Mesendoderm (in vitro differentiated cells): Measurements from ENCODE around the gene NELFA. TPM values are rescaled to one million over a fixed set of nuclear protein-coding genes. Genes with fewer than 3 reads are reported as not detected.

ENCODE experiments used
- DNase-seq: peaks from one replicate; pipeline ENCODE4 v3.0.0; 2013
- H2AK5ac ChIP-seq: 2 replicates; pipeline ENCODE4 v1.6.1; 2013; ENCODE audit warnings: low read length, inconsistent platforms
- H2BK120ac ChIP-seq: 2 replicates; pipeline ENCODE4 v1.6.1; 2013; ENCODE audit warnings: low read depth, mild to moderate bottlenecking, low read length, moderate library complexity, mixed read lengths
- H2BK15ac ChIP-seq: replicated peaks from 2 replicates; pipeline ENCODE4 v1.6.1; 2013; ENCODE audit warnings: low read depth, mild to moderate bottlenecking, moderate library complexity
- H2BK5ac ChIP-seq: 2 replicates; pipeline ENCODE4 v1.6.1; 2013; ENCODE audit warnings: low read length, inconsistent platforms
- H3K18ac ChIP-seq: 2 replicates; pipeline ENCODE4 v1.6.1; 2013; ENCODE audit warnings: mild to moderate bottlenecking, low read length, mixed read lengths
- H3K23ac ChIP-seq: one replicate; pipeline ENCODE4 v1.6.1; 2013; ENCODE audit warnings: low read length
- H3K27ac ChIP-seq: 2 replicates; pipeline ENCODE4 v1.5.1; 2013; ENCODE audit warnings: low read depth, mild to moderate bottlenecking, inconsistent platforms, low read length, moderate library complexity
- H3K27me3 ChIP-seq: 2 replicates; pipeline ENCODE4 v1.6.1; 2013; ENCODE audit warnings: low read length, control low read depth, mild to moderate bottlenecking, inconsistent platforms; ENCODE audit not compliant: insufficient read depth, poor library complexity
- H3K36me3 ChIP-seq: 2 replicates; pipeline ENCODE4 v1.6.1; 2013; ENCODE audit warnings: low read length, inconsistent platforms; ENCODE audit not compliant: control insufficient read depth, insufficient read depth
- H3K4ac ChIP-seq: one replicate; pipeline ENCODE4 v1.6.1; 2013; ENCODE audit warnings: low read depth, mild to moderate bottlenecking, low read length, moderate library complexity
- H3K4me1 ChIP-seq: 2 replicates; pipeline ENCODE4 v1.6.1; 2013; ENCODE audit warnings: low read depth, low read length, inconsistent platforms; ENCODE audit not compliant: control insufficient read depth
- H3K4me2 ChIP-seq: 2 replicates; pipeline ENCODE4 v1.6.1; 2013; ENCODE audit warnings: low read length
- H3K4me3 ChIP-seq: 2 replicates; pipeline ENCODE4 v1.5.1; 2013; ENCODE audit warnings: mild to moderate bottlenecking, low read length
- H3K56ac ChIP-seq: one replicate; pipeline ENCODE4 v1.6.1; 2013; ENCODE audit warnings: low read length
- H3K79me1 ChIP-seq: 2 replicates; pipeline ENCODE4 v1.6.1; 2013; ENCODE audit warnings: low read length, inconsistent platforms
- H3K79me2 ChIP-seq: 2 replicates; pipeline ENCODE4 v1.6.1; 2013; ENCODE audit warnings: mild to moderate bottlenecking, low read length; ENCODE audit not compliant: control insufficient read depth, insufficient read depth
- H3K9ac ChIP-seq: 2 replicates; pipeline ENCODE4 v1.6.1; 2013; ENCODE audit warnings: low read length, inconsistent platforms
- H4K5ac ChIP-seq: one replicate; pipeline ENCODE4 v1.6.1; 2013; ENCODE audit warnings: low read length
- H4K8ac ChIP-seq: one replicate; pipeline ENCODE4 v1.6.1; 2013; ENCODE audit warnings: low read depth, mild to moderate bottlenecking, control low read depth, low read length, moderate library complexity
- WGBS: extraction: QIAGEN DNeasy Blood & Tissue Kit; methylation state at CpG from one replicate; pipeline ENCODE4 v1.1.7; 2013; ENCODE audit warnings: low lambda C conversion rate, missing lambda C conversion rate; ENCODE audit not compliant: insufficient coverage; ENCODE audit errors: extremely low coverage; 5-methylcytosine and 5-hydroxymethylcytosine counted together
- polyA plus RNA-seq, 2 experiments: library from polyadenylated mRNA; stranded (reverse); fragments of 200-250 nt; gene quantifications; one replicate each; pipeline ENCODE4 v1.2.3, GENCODE V29; 2013

The NELFA gene
- 40.5 TPM for polyA plus RNA-seq (2013, experiment 1 of 2)
- polyA plus RNA-seq (2013, experiment 2 of 2), result 39.0 TPM

GRCh38 chr4:2008921-2009650, at the start of gene NELFA:
TSS of gene NELFA (minus strand) at chr4:2008974. CDS start at chr4:2008959, 15 bp downstream.
- peak within 1 kb of the TSS; percentile 61 for H3K18ac ChIP-seq

GRCh38 chr4:2057382-2058065, 48.8 kb upstream of the NELFA start:
- Histone ChIP-seq H3K27me3 (peaks cover 24% of the 10 kb centered on the region), H2BK120ac (no peak overlapping the region), H3K4me3 (no peak overlapping the region), H3K4ac (no peak overlapping the region), H3K79me2 (no peaks in the 10 kb centered on the region), H3K4me2 (no peak overlapping the region), H3K18ac (no peak overlapping the region), H2BK15ac (no peak overlapping the region), H3K36me3 (no peaks in the 10 kb centered on the region), H4K5ac (no peak overlapping the region), H3K79me1 (no peaks in the 10 kb centered on the region), H2AK5ac (no peak overlapping the region), H3K27ac (no peak overlapping the region), H3K56ac (no peak overlapping the region), H4K8ac (no peak overlapping the region), H3K9ac (no peak overlapping the region), H3K4me1 (no peaks in the 10 kb centered on the region), H2BK5ac (no peak overlapping the region), H3K23ac (no peak overlapping the region)
- DNase-seq, result no peak
- no CpG with 5 or more reads among the region's 26 CpGs for WGBS

More at GRCh38 chr4:2008921-2009650, at the start of gene NELFA:
- Histone ChIP-seq H4K5ac (no peak within 1 kb of the TSS), H3K36me3 (no peaks in the 10 kb centered on the region), H3K79me2 (peaks cover 32% of the 10 kb centered on the region), H3K27ac (peak within 1 kb of the TSS; percentile 94), H2BK120ac (no peak within 1 kb of the TSS), H3K56ac (peak within 1 kb of the TSS; percentile 100), H2BK5ac (peak within 1 kb of the TSS; percentile 97), H3K4me1 (peaks cover 5% of the 10 kb centered on the region), H3K23ac (no peak within 1 kb of the TSS), H3K4ac (peak within 1 kb of the TSS; percentile 64), H3K9ac (peak within 1 kb of the TSS; percentile 100), H2AK5ac (no peak within 1 kb of the TSS), H3K79me1 (peaks cover 16% of the 10 kb centered on the region), H3K4me3 (peak within 1 kb of the TSS; percentile 99), H3K27me3 (no peaks in the 10 kb centered on the region), H2BK15ac (no peak within 1 kb of the TSS), H3K4me2 (peak within 1 kb of the TSS; percentile 81), H4K8ac (peak within 1 kb of the TSS; percentile 83)
- no CpG with 5 or more reads among the region's 95 CpGs for WGBS
- DNase-seq, result peak; percentile 97

DNA sequence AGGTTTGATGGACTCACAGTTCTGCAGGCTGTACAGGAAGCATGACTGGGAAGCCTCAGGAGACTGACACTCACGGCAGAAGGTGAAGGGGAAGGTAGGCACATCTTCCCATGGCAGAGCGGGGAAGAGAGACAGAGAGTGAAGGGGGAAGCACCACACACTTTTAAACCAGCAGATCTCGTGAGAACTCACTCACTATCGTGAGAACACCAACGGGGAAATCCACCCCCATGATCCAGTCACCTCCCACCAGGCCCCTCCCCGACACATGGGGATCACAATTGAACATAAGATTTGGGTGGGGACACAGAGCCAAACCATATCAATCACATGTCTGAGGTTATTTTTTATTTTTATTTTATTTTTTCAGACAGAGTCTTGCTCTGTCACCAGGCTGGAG, 45.4 kb upstream of the NELFA start:
- no CpG with 5 or more reads among the region's 6 CpGs for WGBS
- H3K4me3 ChIP-seq, result no peak overlapping the region
- H3K4me2 ChIP-seq, result no peak overlapping the region
- no peak overlapping the region for H3K4ac ChIP-seq
- no peak overlapping the region for H3K56ac ChIP-seq
- H2BK15ac ChIP-seq, result no peak overlapping the region
- no peaks in the 10 kb centered on the region for H3K4me1 ChIP-seq
- H3K18ac ChIP-seq, result no peak overlapping the region
- no peak overlapping the region for H3K27ac ChIP-seq
- no peak overlapping the region for H2AK5ac ChIP-seq
- H3K23ac ChIP-seq, result no peak overlapping the region
- no peaks in the 10 kb centered on the region for H3K36me3 ChIP-seq
- no peaks in the 10 kb centered on the region for H3K79me2 ChIP-seq
- H3K9ac ChIP-seq, result no peak overlapping the region
- H2BK5ac ChIP-seq, result no peak overlapping the region
- peaks cover 16% of the 10 kb centered on the region for H3K27me3 ChIP-seq
- DNase-seq, result no peak
- no peaks in the 10 kb centered on the region for H3K79me1 ChIP-seq
- H4K8ac ChIP-seq, result no peak overlapping the region
- H4K5ac ChIP-seq, result no peak overlapping the region
- no peak overlapping the region for H2BK120ac ChIP-seq

GRCh38 chr4:2051086-2051485, 42.3 kb upstream of the NELFA start:
- H3K4ac ChIP-seq, result no peak overlapping the region

GRCh38 chr4:2049811-2050210, 41.0 kb upstream of the NELFA start:
- H3K4ac ChIP-seq, result no peak overlapping the region
- no peak overlapping the region for H4K5ac ChIP-seq
- H3K27me3 ChIP-seq, result no peaks in the 10 kb centered on the region
- no peaks in the 10 kb centered on the region for H3K79me1 ChIP-seq
- no peaks in the 10 kb centered on the region for H3K79me2 ChIP-seq
- no peak overlapping the region for H3K56ac ChIP-seq
- H3K4me2 ChIP-seq, result no peak overlapping the region
- H3K4me3 ChIP-seq, result no peak overlapping the region
- no peaks in the 10 kb centered on the region for H3K36me3 ChIP-seq
- no peak overlapping the region for H4K8ac ChIP-seq
- H3K27ac ChIP-seq, result no peak overlapping the region
- no peak overlapping the region for H3K23ac ChIP-seq
- H2BK120ac ChIP-seq, result no peak overlapping the region
- no CpG with 5 or more reads among the region's 7 CpGs for WGBS
- H2AK5ac ChIP-seq, result no peak overlapping the region
- no peak overlapping the region for H3K9ac ChIP-seq
- no peak overlapping the region for H2BK15ac ChIP-seq
- DNase-seq, result no peak
- no peaks in the 10 kb centered on the region for H3K4me1 ChIP-seq
- H2BK5ac ChIP-seq, result no peak overlapping the region
- no peak overlapping the region for H3K18ac ChIP-seq

More at GRCh38 chr4:2051086-2051485, 42.3 kb upstream of the NELFA start:
- no peaks in the 10 kb centered on the region for H3K79me2 ChIP-seq
- no peak overlapping the region for H2AK5ac ChIP-seq
- no peak overlapping the region for H3K18ac ChIP-seq
- no peak overlapping the region for H3K9ac ChIP-seq
- H3K27me3 ChIP-seq, result no peaks in the 10 kb centered on the region
- H3K27ac ChIP-seq, result no peak overlapping the region
- H3K23ac ChIP-seq, result no peak overlapping the region
- H4K5ac ChIP-seq, result no peak overlapping the region
- H3K4me3 ChIP-seq, result no peak overlapping the region
- H3K79me1 ChIP-seq, result no peaks in the 10 kb centered on the region
- whole genome bisulfite sequencing, result no CpG with 5 or more reads among the region's 10 CpGs
- H3K4me2 ChIP-seq, result no peak overlapping the region
- H4K8ac ChIP-seq, result no peak overlapping the region
- H3K56ac ChIP-seq, result no peak overlapping the region
- no peak overlapping the region for H2BK15ac ChIP-seq
- no peak overlapping the region for H2BK120ac ChIP-seq
- DNase-seq, result no peak
- no peak overlapping the region for H2BK5ac ChIP-seq
- H3K36me3 ChIP-seq, result no peaks in the 10 kb centered on the region
- no peaks in the 10 kb centered on the region for H3K4me1 ChIP-seq
